Purkinje cell (primary cell): Measurements from ENCODE around the gene CLDN3. TPM values are rescaled to one million over a fixed set of nuclear protein-coding genes. Genes with fewer than 3 reads are reported as not detected.

Experiments
- polyA plus RNA-seq: library from polyadenylated mRNA; unstranded; fragments of >200 nt; fragmentation: Nextera tagmentation; gene quantifications from 2 replicates; pipeline ENCODE4 v1.2.1, GENCODE V29; 2014

The CLDN3 gene, protein sequence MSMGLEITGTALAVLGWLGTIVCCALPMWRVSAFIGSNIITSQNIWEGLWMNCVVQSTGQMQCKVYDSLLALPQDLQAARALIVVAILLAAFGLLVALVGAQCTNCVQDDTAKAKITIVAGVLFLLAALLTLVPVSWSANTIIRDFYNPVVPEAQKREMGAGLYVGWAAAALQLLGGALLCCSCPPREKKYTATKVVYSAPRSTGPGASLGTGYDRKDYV
- not detected in 2 replicates for polyA plus RNA-seq

DNA sequence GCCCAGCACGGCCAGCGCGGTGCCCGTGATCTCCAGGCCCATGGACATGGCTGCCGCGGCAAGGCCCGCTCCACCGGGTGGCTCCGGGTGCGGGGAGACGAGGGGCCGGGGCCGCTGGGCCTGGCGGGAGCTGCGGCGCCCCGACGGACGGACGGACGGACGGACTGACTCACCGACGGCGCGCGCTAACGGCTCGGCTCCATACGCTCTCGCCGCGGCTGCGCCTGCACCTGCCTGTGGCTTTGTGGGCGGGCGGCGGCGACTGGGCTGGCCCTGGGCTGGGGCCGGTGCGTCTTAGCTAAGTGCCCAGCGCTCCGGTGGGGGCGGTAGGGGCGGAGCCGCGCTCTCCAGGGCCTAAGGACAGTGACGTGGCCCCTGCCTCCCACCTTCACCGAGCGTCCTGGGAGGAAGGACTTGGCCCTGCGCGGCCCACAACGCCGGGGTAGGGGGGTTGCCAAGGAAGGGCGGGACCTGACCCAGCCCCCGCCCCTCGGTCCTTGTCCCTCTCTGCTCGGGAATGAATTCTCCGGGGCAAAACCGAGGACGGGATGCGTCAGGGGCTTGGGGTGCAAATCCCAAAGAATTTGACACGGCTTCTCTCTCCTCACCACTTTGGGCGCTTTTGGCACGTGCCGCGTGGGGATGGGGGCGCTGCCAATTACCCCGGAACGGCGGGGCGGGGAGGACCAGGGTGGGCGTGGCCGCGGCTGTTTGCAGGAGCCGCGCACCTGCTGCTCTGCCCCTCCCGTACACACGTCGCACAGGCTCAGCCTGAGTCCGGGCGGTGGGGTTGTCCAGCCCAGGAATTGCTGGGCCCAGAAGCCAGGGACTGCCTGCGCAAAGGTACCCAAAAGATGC lies at the start of gene CLDN3:
CLDN3 (minus strand) TSS at position 269 of the 858 bp plus-strand sequence; CDS start at position 48, 221 bp downstream.

DNA sequence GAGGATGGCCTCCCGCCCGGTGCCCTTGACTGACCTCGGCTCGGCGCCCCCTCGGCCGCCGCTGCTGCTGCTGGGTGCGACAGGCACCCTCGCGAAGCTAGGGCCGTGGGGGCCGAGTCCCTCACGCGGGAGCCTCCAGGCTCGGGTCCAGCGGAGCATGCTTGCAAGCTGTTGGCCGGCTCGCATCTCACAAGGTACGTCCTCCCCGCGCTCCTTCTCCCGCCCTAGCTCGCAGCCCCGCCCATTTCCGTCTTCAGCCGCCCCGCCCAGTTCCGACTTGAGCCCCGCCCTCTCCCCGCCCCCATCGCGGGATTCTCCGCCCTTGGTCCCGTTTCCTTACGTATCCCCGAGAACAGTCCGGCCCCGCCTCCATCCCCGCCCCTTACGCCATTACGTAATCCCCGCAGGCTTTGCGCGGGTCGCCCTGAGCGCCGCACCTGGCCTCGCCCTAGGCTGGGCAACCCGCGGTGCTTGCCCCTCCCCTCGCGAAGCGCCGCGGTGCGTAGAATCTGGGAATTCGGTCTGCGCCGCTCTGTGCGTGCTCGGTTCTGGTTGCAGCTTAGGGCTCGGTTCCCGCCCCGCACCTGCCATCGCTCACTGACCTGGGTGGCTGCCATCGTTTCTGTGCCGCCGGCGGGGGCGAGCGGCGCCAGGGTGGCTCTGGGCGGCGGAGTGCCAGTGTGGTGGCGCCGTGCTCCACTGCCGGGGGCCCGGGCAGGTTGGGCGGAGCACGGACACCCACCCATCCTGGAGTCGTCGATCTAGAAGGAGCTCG lies 31.3 kb downstream of the CLDN3 start, which contains the start of gene ABHD11:
ABHD11 (minus strand) TSS at position 191 of the 775 bp plus-strand sequence; CDS start at position 159, 32 bp downstream.

Other genes with a start within 250 kb of the CLDN3 start
- gene BAZ1B, start 248.0 kb downstream of the CLDN3 start, polyA plus RNA-seq = 8.4 and 10.1 TPM in 2 replicates
- gene BCL7B, start 212.6 kb downstream of the CLDN3 start, polyA plus RNA-seq = 13.1 and 16.4 TPM in 2 replicates
- 5.2 and 6.2 TPM in 2 replicates for gene TBL2, start 191.7 kb downstream of the CLDN3 start, polyA plus RNA-seq
- 1.4 TPM in 1 of 2 replicates, not detected in the other for gene MLXIPL, start 145.7 kb downstream of the CLDN3 start, polyA plus RNA-seq
- gene VPS37D, start 102.4 kb downstream of the CLDN3 start, polyA plus RNA-seq = not detected in 2 replicates
- 1.9 and 2.0 TPM in 2 replicates for gene DNAJC30, start 86.8 kb downstream of the CLDN3 start, polyA plus RNA-seq
- gene BUD23, start 86.7 kb downstream of the CLDN3 start, polyA plus RNA-seq = 60.8 and 63.6 TPM in 2 replicates
- gene STX1A, start 50.6 kb downstream of the CLDN3 start, polyA plus RNA-seq = 0.49 and 21.7 TPM in 2 replicates
- gene ABHD11, start 31.5 kb downstream of the CLDN3 start, polyA plus RNA-seq = 3.1 and 6.1 TPM in 2 replicates
- not detected in 2 replicates for gene CLDN4, start 60.7 kb upstream of the CLDN3 start, polyA plus RNA-seq
- gene METTL27, start 72.2 kb upstream of the CLDN3 start, polyA plus RNA-seq = 1.1 TPM in 1 of 2 replicates, not detected in the other
- gene TMEM270, start 90.9 kb upstream of the CLDN3 start, polyA plus RNA-seq = not detected in 2 replicates